Transverse colon (tissue), 4 donors: ENCODE measurements around the gene KLHL22.

Experiments used
- EP300 ChIP-seq: sonication (generic); formaldehyde crosslinking; IDR thresholded peaks from one replicate; pipeline ENCODE4 v1.6.1; 2017; ENCODE audit warnings: antibody characterized with exemption, low read depth
- POLR2A ChIP-seq: fragments of 450-650 bp; IDR thresholded peaks from one replicate; pipeline ENCODE4 v1.6.1; 2016; ENCODE audit warnings: antibody characterized with exemption, mild to moderate bottlenecking, moderate library complexity
- POLR2AphosphoS5 ChIP-seq, 3 donors: sonication (generic); formaldehyde crosslinking; IDR thresholded peaks; one replicate each; pipeline ENCODE4 v1.6.1; 2016; ENCODE audit warnings: antibody characterized with exemption in 3 of 3
- TF ChIP-seq, protein P1 (sequence below), 5 experiments: fragments of 200-600 bp in 3 of 5; fragments of 450-650 bp in 2 of 5; sonication (generic) in 3 of 5; IDR thresholded peaks; 1 replicate in 2 of 5; 2 replicates in 3 of 5; pipeline ENCODE4 v1.5.1; 2016 to 2017; ENCODE audit warnings: antibody characterized with exemption in 5 of 5, inconsistent platforms in 3 of 5, mild to moderate bottlenecking in 2 of 5, moderate library complexity in 1 of 5

DNA sequence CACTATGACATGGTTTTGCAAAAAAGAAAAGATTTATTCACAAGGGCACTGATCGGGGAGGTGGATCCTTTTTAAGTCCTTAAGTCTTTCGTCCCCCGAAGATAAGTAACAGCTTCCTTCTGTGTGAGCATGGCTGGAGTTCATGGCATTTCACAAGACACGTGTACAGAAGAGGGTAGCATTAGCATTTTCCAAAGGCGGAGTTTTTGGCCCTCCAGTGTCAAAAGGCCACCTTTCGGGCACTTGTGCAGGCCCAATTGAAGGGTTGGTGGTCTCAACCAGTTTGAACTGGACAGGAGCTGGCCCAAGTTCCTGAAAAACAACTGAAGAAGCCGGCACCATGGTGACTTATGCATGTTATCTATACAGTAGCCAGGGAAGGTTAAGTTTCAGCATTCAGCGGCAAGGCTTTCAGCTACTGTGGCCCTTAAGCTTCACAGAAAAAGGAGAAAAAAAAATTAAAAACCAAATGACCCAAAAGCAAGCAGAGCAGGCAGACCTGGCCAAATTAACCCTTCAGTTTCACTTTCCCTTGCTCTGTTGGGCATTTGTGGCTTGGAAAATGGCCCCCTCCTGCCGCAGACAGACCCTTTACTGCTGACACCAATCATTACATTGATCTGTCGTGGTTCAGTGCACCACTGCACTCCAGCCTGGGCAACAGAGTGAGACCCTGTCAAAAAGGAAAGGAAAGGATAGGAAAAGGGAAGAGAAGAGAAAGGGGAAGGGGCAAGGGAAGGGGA lies 83.0 kb downstream of the KLHL22 start:
- TF ChIP-seq, protein P1, sequence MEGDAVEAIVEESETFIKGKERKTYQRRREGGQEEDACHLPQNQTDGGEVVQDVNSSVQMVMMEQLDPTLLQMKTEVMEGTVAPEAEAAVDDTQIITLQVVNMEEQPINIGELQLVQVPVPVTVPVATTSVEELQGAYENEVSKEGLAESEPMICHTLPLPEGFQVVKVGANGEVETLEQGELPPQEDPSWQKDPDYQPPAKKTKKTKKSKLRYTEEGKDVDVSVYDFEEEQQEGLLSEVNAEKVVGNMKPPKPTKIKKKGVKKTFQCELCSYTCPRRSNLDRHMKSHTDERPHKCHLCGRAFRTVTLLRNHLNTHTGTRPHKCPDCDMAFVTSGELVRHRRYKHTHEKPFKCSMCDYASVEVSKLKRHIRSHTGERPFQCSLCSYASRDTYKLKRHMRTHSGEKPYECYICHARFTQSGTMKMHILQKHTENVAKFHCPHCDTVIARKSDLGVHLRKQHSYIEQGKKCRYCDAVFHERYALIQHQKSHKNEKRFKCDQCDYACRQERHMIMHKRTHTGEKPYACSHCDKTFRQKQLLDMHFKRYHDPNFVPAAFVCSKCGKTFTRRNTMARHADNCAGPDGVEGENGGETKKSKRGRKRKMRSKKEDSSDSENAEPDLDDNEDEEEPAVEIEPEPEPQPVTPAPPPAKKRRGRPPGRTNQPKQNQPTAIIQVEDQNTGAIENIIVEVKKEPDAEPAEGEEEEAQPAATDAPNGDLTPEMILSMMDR (IDR thresholded peaks at IDR 0.05) = no peak
- no peak for TF ChIP-seq POLR2AphosphoS5 (IDR thresholded peaks at IDR 0.05)
- TF ChIP-seq POLR2A = no peak
- no peak for TF ChIP-seq EP300
